NCI-H1048 (cell line): Measurements from ENCODE around the gene SYNM.
A peak's percentile ranks its signal among the peaks of the same experiment; 100 is the strongest.
"Not testable (repeated sequence)": the region's sequence is repeated elsewhere in the genome, so short reads cannot be mapped to it uniquely, and the experiment has no call there.

Experiments
- DNase-seq: peaks from one replicate; lab custom pipeline; 2025; lab: John Stamatoyannopoulos, UW

Gene SYNM

GRCh38 chr15:99104788-99105513, at the start of gene SYNM:
SYNM (plus strand) TSS chr15:99105080; CDS start chr15:99105200, 120 bp downstream.
- peak; percentile 52 for DNase-seq

- no peak for DNase-seq
Measured at GRCh38 chr15:99055555-99056134, 49.2 kb upstream of the SYNM start.

- no peak for DNase-seq
Measured at GRCh38 chr15:99057020-99057419, 47.9 kb upstream of the SYNM start.

GRCh38 chr15:99057697-99058420, 47.0 kb upstream of the SYNM start:
- no peak for DNase-seq

GRCh38 chr15:99058421-99058870, 46.4 kb upstream of the SYNM start:
- DNase-seq, result no peak

GRCh38 chr15:99059010-99059981, 45.6 kb upstream of the SYNM start:
- peak; percentile 24 for DNase-seq

- not testable (repeated sequence) for DNase-seq
Measured at GRCh38 chr15:99060186-99060585, 44.7 kb upstream of the SYNM start.

GRCh38 chr15:99062226-99062625, 42.7 kb upstream of the SYNM start:
- no peak for DNase-seq

- DNase-seq, result no peak
Measured at GRCh38 chr15:99068186-99068585, 36.7 kb upstream of the SYNM start.

- DNase-seq, result no peak
Measured at GRCh38 chr15:99070208-99070607, 34.7 kb upstream of the SYNM start.

- no peak for DNase-seq
Measured at GRCh38 chr15:99071091-99071680, 33.7 kb upstream of the SYNM start.

GRCh38 chr15:99073008-99073717, 31.7 kb upstream of the SYNM start:
- DNase-seq, result no peak

GRCh38 chr15:99074446-99074845, 30.4 kb upstream of the SYNM start:
- no peak for DNase-seq

GRCh38 chr15:99075059-99075652, 29.7 kb upstream of the SYNM start:
- not testable (repeated sequence) for DNase-seq

- DNase-seq, result no peak
Measured at GRCh38 chr15:99076109-99076508, 28.8 kb upstream of the SYNM start.

- peak; percentile 29 for DNase-seq
Measured at GRCh38 chr15:99076555-99077308, 28.1 kb upstream of the SYNM start.

GRCh38 chr15:99082798-99083197, 22.1 kb upstream of the SYNM start:
- no peak for DNase-seq

GRCh38 chr15:99084965-99085364, 19.9 kb upstream of the SYNM start:
- DNase-seq, result no peak
